HEK293 (cell line): ENCODE data around the gene MYH11.

Experiments
- CTCF ChIA-PET: fragments of 350-600 bp; formaldehyde crosslinking; extraction: SDS; loops from one replicate; lab custom pipeline; 2021; ENCODE audit warnings: antibody characterized with exemption; lab: Yijun Ruan, JAX
- POLR2A ChIA-PET: fragments of 300-600 bp; formaldehyde crosslinking; extraction: SDS; loops from one replicate; lab custom pipeline; 2020; ENCODE audit warnings: antibody characterized with exemption, inconsistent platforms; lab: Yijun Ruan, JAX
- H3K27ac ChIP-seq: fragments of 200-500 bp; sonication (Bioruptor generic); 2 replicates; pipeline ENCODE4 v1.5.1; 2014; ENCODE audit warnings: low read depth, low read length, control low read depth, inconsistent platforms; ENCODE audit errors: extremely low read depth
- H3K36me3 ChIP-seq, 2 experiments: fragments of 200-500 bp in 1 of 2; sonication (Bioruptor generic) in 1 of 2; 1 replicate in 1 of 2; 2 replicates in 1 of 2; pipeline ENCODE4 v1.5.1; 2014 to 2017; ENCODE audit warnings: inconsistent platforms in 2 of 2, low read length in 2 of 2; ENCODE audit not compliant: control insufficient read depth in 2 of 2, insufficient read depth in 1 of 2
- H3K4me1 ChIP-seq: fragments of 200-500 bp; sonication (Bioruptor generic); 2 replicates; pipeline ENCODE4 v1.5.1; 2014; ENCODE audit warnings: mild to moderate bottlenecking, low read length, inconsistent platforms; ENCODE audit not compliant: control insufficient read depth, insufficient read depth
- H3K4me3 ChIP-seq: 2 replicates; pipeline ENCODE4 v1.5.1; 2011; ENCODE audit warnings: low read depth, mild to moderate bottlenecking, control low read depth, low read length, moderate library complexity
- H3K9me3 ChIP-seq: fragments of 200-500 bp; sonication (Bioruptor generic); 2 replicates; pipeline ENCODE4 v1.5.1; 2014; ENCODE audit warnings: low read depth, low read length, inconsistent platforms; ENCODE audit not compliant: control insufficient read depth, insufficient read depth
- EGR2 ChIP-seq: fragments of 450-650 bp; formaldehyde crosslinking; IDR thresholded peaks from 2 replicates; pipeline ENCODE4 v1.5.1; 2016; ENCODE audit warnings: low read depth, missing biosample characterization, missing genetic modification characterization
- FEZF1 ChIP-seq: fragments of 450-650 bp; formaldehyde crosslinking; IDR thresholded peaks from 2 replicates; pipeline ENCODE4 v1.5.1; 2016; ENCODE audit warnings: missing biosample characterization, missing genetic modification characterization
- GLIS2 ChIP-seq: fragments of 450-650 bp; formaldehyde crosslinking; IDR thresholded peaks from 2 replicates; pipeline ENCODE4 v1.5.1; 2016; ENCODE audit warnings: missing biosample characterization, missing genetic modification characterization
- HOXA7 ChIP-seq: sonication (generic); formaldehyde crosslinking; IDR thresholded peaks from 2 replicates; pipeline ENCODE4 v1.8.1; 2022; ENCODE audit warnings: missing genetic modification reagents, borderline replicate concordance
- INSM2 ChIP-seq: fragments of 450-650 bp; formaldehyde crosslinking; IDR thresholded peaks from 2 replicates; pipeline ENCODE4 v1.5.1; 2016; ENCODE audit warnings: missing biosample characterization, missing genetic modification characterization
- OSR2 ChIP-seq: fragments of 450-650 bp; formaldehyde crosslinking; IDR thresholded peaks from 2 replicates; pipeline ENCODE4 v1.5.1; 2016; ENCODE audit warnings: missing biosample characterization, missing genetic modification characterization
- PATZ1 ChIP-seq: fragments of 450-650 bp; formaldehyde crosslinking; IDR thresholded peaks from 2 replicates; pipeline ENCODE4 v1.5.1; 2016; ENCODE audit warnings: missing biosample characterization, missing genetic modification characterization
- REST ChIP-seq: fragments of 450-650 bp; formaldehyde crosslinking; IDR thresholded peaks from 2 replicates; pipeline ENCODE4 v1.5.1; 2016; ENCODE audit warnings: missing biosample characterization, missing genetic modification characterization
- SETDB1 ChIP-seq: IDR thresholded peaks from one replicate; pipeline ENCODE4 v1.6.1; 2017; ENCODE audit warnings: mild to moderate bottlenecking, low read length, moderate library complexity, mixed read lengths; ENCODE audit not compliant: insufficient read length
- ZBTB44 ChIP-seq: fragments of 450-650 bp; IDR thresholded peaks from 2 replicates; pipeline ENCODE4 v1.5.1; 2018; ENCODE audit warnings: missing biosample characterization, mild to moderate bottlenecking, missing genetic modification characterization
- ZNF155 ChIP-seq: fragments of 450-650 bp; formaldehyde crosslinking; IDR thresholded peaks from 2 replicates; pipeline ENCODE4 v1.5.1; 2016; ENCODE audit warnings: missing biosample characterization, missing genetic modification characterization
- ZNF423 ChIP-seq: fragments of 450-650 bp; formaldehyde crosslinking; IDR thresholded peaks from 2 replicates; pipeline ENCODE4 v1.5.1; 2016; ENCODE audit warnings: missing biosample characterization, missing genetic modification characterization
- ZNF433 ChIP-seq: fragments of 450-650 bp; formaldehyde crosslinking; IDR thresholded peaks from 2 replicates; pipeline ENCODE4 v1.5.1; 2016; ENCODE audit warnings: missing biosample characterization, missing genetic modification characterization, low read depth
- ZNF510 ChIP-seq: fragments of 450-650 bp; formaldehyde crosslinking; IDR thresholded peaks from 2 replicates; pipeline ENCODE4 v1.5.1; 2018; ENCODE audit warnings: mild to moderate bottlenecking, missing genetic modification characterization, missing biosample characterization; ENCODE audit not compliant: insufficient replicate concordance
- ZNF692 ChIP-seq: fragments of 450-650 bp; formaldehyde crosslinking; IDR thresholded peaks from 2 replicates; pipeline ENCODE4 v1.5.1; 2016; ENCODE audit warnings: missing biosample characterization, missing genetic modification characterization
- ZNF707 ChIP-seq: fragments of 450-650 bp; formaldehyde crosslinking; IDR thresholded peaks from 2 replicates; pipeline ENCODE4 v1.5.1; 2016; ENCODE audit warnings: missing biosample characterization, missing genetic modification characterization

MYH11 gene

GRCh38 chr16:15671530-15672117, 185.2 kb downstream of the MYH11 start (continued):
- TF ChIP-seq REST (tag by site-specific recombination) = no peak
- TF ChIP-seq FEZF1 (tag by site-specific recombination) = peak; percentile 59; the same call in 1 of the 2 replicates
- TF ChIP-seq, all 188 proteins: peak for 7

GRCh38 chr16:15667091-15667742, 189.6 kb downstream of the MYH11 start:
- Histone ChIP-seq H3K27ac (no peak overlapping the region), H3K9me3 (no peaks in the 10 kb centered on the region), H3K4me3 (no peak overlapping the region), H3K4me1 (0 out of 2 replicates have a peak, but pooled peaks cover 1% of the 10 kb centered on the region), H3K36me3 (peaks cover 33 to 66% of the 10 kb centered on the region in 2 experiments; a peak in 2 of 3 replicates)
- TF ChIP-seq ZNF707 (tag by site-specific recombination) (no peak), PATZ1 (no peak), ZNF433 (no peak), ZNF692 (tag by site-specific recombination) (no peak), EGR2 (tag by site-specific recombination) (no peak), OSR2 (tag by site-specific recombination) (no peak), ZBTB44 (tag by site-specific recombination) (no peak), GLIS2 (tag by site-specific recombination) (no peak), SETDB1 (no peak), INSM2 (tag by site-specific recombination) (no peak), ZNF510 (no peak), ZNF423 (tag by site-specific recombination) (no peak), HOXA7 (no peak), ZNF155 (tag by site-specific recombination) (no peak)
- POLR2A ChIA-PET = no interaction called here
- CTCF ChIA-PET = interaction anchor here (0.6 kb wide), 1 partner anchor 24 kb away, joined by 3 read pairs; no protein-coding TSS in a partner anchor
